GM21723 (cell line): ENCODE measurements around the gene TMPRSS2.
"Not testable (repeated sequence)": the region's sequence is repeated elsewhere in the genome, so short reads cannot be mapped to it uniquely, and the experiment has no call there.

Experiments
- ATAC-seq: cut with Tn5 transposase; IDR thresholded peaks from one replicate; pipeline ENCODE4 v1.9.1; 2021; ENCODE audit warnings: mild to moderate bottlenecking, moderate library complexity; ENCODE audit not compliant: unreplicated experiment

TMPRSS2 gene

GRCh38 chr21:41428311-41428710, 79.6 kb downstream of the TMPRSS2 start:
- no peak for ATAC-seq

DNA sequence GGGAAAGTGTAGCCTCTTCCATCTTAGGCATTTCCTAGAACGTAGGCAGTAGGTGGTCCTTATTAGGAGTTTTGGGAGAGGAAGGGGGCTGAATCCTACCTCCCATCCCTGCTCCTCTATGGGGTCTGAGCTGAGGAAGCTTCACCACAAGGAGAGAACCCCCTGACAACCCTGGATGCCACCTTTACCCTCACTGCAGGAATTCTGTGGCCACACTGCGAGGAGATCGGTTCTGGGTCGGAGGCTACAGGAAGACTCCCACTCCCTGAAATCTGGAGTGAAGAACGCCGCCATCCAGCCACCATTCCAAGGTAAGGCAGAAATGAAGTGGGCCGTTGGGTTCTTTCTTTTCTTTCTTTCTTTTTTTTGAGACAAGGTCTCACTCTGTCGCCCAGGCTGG, 80.4 kb downstream of the TMPRSS2 start:
- no peak for ATAC-seq

DNA sequence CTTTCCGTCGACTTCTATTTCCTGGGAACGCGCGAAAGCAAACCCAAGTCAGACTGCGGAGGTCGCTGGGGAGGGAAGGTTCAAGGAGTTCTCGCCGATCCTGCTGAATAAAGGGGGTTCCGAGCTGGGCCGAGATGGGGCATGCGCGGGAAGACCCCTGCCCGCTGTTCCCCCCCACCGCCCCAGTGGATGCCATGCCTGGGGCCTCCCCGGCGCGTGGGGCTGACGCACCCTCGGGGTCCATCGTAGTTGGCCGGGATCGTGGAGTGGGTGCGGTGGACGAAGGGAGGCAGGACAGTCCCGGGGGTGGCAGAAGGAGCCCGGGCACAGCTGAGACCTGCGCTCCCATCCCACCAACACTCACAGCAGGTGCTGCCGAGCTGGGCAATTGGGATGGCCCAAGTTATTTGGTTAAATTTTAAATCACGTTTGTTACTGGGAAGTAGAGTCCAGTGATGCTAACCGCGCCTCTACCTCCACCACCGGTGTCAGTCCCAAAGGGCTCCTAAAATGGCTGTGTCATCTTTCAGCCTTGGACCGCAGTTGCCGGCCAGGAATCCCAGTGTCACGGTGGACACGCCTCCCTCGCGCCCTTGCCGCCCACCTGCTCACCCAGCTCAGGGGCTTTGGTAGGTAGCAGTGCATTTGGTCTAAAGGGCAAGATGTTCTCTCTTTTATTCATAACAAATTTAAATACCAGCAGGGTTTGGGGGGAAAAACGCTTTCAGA, 81.1 kb downstream of the TMPRSS2 start:
- peak; percentile 13 for ATAC-seq

DNA sequence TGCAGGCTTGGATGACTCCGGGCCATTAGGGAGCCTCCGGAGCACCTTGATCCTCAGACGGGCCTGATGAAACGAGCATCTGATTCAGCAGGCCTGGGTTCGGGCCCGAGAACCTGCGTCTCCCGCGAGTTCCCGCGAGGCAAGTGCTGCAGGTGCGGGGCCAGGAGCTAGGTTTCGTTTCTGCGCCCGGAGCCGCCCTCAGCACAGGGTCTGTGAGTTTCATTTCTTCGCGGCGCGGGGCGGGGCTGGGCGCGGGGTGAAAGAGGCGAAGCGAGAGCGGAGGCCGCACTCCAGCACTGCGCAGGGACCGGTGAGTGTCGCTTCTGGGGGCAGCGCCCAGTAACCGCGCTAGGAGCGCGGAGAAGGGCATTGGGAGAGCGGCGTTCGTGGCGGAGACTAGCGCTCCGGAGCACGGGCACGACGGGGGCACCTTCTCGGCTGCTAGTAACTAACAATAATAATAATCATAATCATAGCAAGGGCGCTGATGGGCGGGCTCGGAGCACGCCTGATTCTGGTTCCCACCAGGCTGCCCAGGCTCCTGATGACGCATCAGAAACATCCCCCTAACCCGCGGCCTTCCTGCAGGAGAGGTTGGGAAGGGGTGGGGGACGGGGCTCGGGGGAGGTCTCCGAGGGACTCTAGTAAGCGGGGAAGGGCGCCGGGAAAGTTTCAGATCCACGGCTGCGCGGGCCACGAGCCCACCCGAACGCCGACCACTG, 81.8 kb downstream of the TMPRSS2 start, which contains the start of gene MX1:
Gene MX1 (plus strand): TSS at position 286 of the 722 bp plus-strand sequence. CDS start 5,832 bp downstream, outside the sequence.
- peak; percentile 83 for ATAC-seq

DNA sequence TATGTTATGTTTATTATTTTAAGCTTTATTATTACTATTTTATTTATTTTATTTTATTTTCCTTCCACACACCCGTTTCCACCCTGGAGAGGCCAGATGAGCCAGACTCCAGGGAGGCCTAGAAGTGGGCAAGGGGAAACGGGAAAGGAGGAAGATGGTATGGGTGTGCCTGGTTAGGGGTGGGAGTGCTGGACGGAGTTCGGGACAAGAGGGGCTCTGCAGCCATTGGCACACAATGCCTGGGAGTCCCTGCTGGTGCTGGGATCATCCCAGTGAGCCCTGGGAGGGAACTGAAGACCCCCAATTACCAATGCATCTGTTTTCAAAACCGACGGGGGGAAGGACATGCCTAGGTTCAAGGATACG, 82.4 kb downstream of the TMPRSS2 start:
- no peak for ATAC-seq

- not testable (repeated sequence) for ATAC-seq
Observed at GRCh38 chr21:41423305-41423636, 84.7 kb downstream of the TMPRSS2 start.

GRCh38 chr21:41422546-41423304, 85.2 kb downstream of the TMPRSS2 start:
- no peak for ATAC-seq

DNA sequence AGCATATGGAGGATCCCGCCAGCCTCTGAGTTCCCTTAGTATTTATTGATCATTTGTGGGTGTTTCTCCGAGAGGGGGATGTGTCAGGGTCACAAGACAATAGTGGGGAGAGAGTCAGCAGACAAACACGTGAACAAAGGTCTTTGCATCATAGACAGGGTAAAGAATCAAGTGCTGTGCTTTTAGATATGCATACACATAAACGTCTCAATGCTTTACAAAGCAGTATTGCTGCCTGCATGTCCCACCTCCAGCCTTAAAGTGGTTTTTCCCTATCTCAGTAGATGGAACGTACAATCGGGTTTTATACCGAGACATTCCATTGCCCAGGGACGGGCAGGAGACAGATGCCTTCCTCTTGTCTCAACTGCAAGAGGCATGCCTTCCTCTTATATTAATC, 87.0 kb downstream of the TMPRSS2 start:
- not testable (repeated sequence) for ATAC-seq

DNA sequence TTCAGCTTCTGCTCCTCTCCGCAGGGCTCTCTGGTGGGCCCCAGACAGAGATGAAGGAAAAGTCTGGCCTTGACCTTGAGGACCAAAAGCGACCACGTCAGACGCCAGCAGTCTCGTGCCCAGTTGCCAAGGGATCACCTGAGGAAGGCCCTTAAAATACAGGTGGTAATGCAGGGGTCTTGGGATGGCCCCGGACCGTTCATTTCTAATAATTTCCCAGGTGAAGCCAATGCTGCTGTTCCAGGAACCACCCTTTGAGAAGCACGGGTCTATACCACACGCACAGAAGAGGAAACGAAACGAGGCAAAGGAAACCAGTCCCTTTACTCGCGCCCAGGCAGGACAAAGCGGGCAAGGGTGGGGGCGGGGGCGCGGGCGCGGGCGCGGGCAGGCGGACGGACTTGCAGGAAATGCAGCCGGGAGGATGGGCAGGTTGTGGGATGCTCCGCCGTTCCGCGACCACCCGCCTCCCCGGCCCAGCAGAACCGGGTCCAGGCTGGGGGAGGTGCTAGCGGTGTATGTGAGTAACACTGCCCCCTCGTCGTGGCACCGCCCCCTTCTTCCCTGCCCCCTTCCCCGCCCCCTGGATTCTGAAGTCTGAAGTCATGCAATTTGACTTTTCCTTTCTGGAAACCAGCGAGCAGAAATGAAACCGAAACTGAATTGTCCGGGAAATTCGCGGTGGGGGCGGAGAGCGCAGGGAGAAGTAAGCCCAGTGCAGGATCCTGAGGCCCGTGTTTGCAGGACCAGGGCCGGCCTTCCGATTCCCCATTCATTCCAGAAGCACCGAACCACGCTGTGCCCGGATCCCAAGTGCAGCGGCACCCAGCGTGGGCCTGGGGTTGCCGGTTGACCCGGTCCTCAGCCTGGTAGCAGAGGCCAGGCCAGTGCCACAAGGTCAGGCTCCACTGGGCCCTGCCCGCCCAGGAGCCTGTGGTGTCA, 87.8 kb downstream of the TMPRSS2 start:
- ATAC-seq, result peak; percentile 81

DNA sequence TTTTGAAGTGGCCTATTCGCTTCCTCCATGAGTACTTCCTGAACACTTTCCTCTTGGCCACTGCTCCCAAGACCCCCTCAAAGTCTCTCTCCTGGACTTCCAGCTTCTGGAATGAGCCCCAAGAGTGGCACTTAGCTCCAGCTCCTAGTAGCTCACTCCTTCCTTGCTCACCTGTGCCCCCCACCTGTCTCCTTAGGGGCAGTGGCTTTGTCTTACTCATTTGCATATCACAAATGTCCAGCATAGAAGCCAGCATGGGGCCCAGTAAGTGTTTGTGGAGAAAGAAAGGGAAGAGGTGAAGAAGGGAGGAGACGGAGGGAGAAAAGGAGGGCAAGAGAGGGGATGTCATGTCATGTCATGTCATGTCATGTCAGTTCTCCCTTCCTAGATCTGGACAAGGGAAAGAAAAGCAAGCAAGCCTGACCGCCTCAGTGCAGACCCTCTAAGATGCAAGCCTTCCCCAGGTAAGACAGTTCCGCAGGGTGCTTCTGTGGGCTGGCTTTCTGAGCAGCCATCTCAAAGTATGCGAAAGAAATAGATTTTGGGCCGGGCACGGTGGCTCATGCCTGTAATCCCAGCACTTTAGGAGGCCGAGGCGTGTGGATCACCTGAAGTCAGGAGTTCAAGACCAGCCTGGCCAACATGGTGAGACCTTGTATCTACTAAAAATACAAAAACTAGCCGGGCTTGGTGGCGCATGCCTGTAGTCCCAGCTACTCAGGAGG, 88.8 kb downstream of the TMPRSS2 start:
- ATAC-seq, result no peak

DNA sequence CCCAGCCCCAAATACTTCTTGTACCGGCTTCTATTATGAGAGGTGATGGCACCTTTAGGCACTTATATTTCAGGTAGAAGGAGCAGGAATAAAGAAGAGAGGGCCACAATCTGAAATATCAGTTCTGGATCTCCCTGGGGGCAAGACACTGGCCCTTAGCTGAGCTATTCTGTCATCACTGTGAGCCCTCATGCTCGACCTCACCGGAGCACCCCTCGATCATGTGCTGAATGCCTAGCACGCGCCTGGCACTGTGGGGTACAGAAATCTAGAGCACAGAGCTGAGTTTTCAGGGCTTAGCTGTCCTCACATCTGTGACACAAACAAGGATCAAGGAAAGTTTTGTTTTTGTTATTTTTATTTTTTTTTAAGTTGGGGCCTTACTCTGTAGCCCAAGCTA, 89.6 kb downstream of the TMPRSS2 start:
- ATAC-seq, result no peak

- ATAC-seq, result not testable (repeated sequence)
Observed at GRCh38 chr21:41417505-41417904, 90.5 kb downstream of the TMPRSS2 start.
